ENCODE results near the gene TSPEAR.

- TF ChIP-seq, protein P1, sequence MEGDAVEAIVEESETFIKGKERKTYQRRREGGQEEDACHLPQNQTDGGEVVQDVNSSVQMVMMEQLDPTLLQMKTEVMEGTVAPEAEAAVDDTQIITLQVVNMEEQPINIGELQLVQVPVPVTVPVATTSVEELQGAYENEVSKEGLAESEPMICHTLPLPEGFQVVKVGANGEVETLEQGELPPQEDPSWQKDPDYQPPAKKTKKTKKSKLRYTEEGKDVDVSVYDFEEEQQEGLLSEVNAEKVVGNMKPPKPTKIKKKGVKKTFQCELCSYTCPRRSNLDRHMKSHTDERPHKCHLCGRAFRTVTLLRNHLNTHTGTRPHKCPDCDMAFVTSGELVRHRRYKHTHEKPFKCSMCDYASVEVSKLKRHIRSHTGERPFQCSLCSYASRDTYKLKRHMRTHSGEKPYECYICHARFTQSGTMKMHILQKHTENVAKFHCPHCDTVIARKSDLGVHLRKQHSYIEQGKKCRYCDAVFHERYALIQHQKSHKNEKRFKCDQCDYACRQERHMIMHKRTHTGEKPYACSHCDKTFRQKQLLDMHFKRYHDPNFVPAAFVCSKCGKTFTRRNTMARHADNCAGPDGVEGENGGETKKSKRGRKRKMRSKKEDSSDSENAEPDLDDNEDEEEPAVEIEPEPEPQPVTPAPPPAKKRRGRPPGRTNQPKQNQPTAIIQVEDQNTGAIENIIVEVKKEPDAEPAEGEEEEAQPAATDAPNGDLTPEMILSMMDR (IDR thresholded peaks at IDR 0.05): no peak
- TF ChIP-seq POLR2A (IDR thresholded peaks at IDR 0.05) (no peak), EP300 (IDR thresholded peaks at IDR 0.05) (no peak)
Measured at GRCh38 chr21:44704636-44705001, 6.8 kb downstream of the TSPEAR start.
